Peyer's patch (tissue), 4 donors: ENCODE results near the gene TSPAN8. TPM values are rescaled to one million over a fixed set of nuclear protein-coding genes. Genes with fewer than 3 reads are reported as not detected.

Source experiments
- DNase-seq, 3 donors: peaks; one replicate each; pipeline ENCODE4 v3.0.0-alpha.2; 2017 to 2019
- H3K27ac ChIP-seq, 4 donors: fragments of 200-600 bp; sonication (generic); one replicate each; pipeline ENCODE4 v1.5.1; 2016 to 2019
- H3K27me3 ChIP-seq, 2 donors: fragments of 200-600 bp; sonication (generic); one replicate each; pipeline ENCODE4 v1.5.1; 2019
- H3K36me3 ChIP-seq, 3 donors: fragments of 200-600 bp; sonication (generic); one replicate each; pipeline ENCODE4 v1.5.1; 2016 to 2019
- H3K4me1 ChIP-seq, 4 donors: fragments of 200-600 bp; sonication (generic); one replicate each; pipeline ENCODE4 v1.5.1; 2016 to 2019
- H3K4me3 ChIP-seq, 4 donors: fragments of 200-600 bp; sonication (generic); 1 replicate in 3 of 4; 2 replicates in 1 of 4; pipeline ENCODE4 v1.5.1; 2016 to 2019; ENCODE audit warnings: mild to moderate bottlenecking in 1 of 4
- H3K9me3 ChIP-seq, 4 donors: fragments of 200-600 bp; sonication (generic); one replicate each; pipeline ENCODE4 v1.5.1; 2016 to 2019; ENCODE audit warnings: mild to moderate bottlenecking in 1 of 4
- POLR2A ChIP-seq, 2 donors: fragments of 450-650 bp; IDR thresholded peaks; one replicate each; pipeline ENCODE4 v1.5.1; 2017; ENCODE audit warnings: antibody characterized with exemption in 2 of 2, mild to moderate bottlenecking in 2 of 2, moderate library complexity in 2 of 2
- total RNA-seq, 4 donors: library from RNA; depleted of rRNA; stranded (reverse); fragments of >200 nt; gene quantifications; one replicate each; pipeline ENCODE4 v1.1.0, GENCODE V29; 2016
- TF ChIP-seq, protein P1 (sequence below), 6 experiments: fragments of 450-650 bp in 4 of 6; fragments of 200-600 bp in 2 of 6; sonication (generic) in 1 of 6; IDR thresholded peaks; one replicate each; pipeline ENCODE4 v1.5.1; 2017 to 2019; ENCODE audit warnings: antibody characterized with exemption in 6 of 6, mild to moderate bottlenecking in 3 of 6, moderate library complexity in 1 of 6

Gene TSPAN8
- total RNA-seq, 4 donors from 2014 or later: 71.0 to 963 (median 558) TPM

- no peak for DNase-seq
- H3K9me3 ChIP-seq: no peaks in the 10 kb centered on the region
- no peaks in the 10 kb centered on the region for H3K27me3 ChIP-seq
- no peak overlapping the region for H3K4me3 ChIP-seq
- no peak overlapping the region for H3K27ac ChIP-seq
- H3K36me3 ChIP-seq: no peaks in the 10 kb centered on the region
- peaks cover 0 to 23% (median 0%) of the 10 kb centered on the region in 4 donors for H3K4me1 ChIP-seq
- TF ChIP-seq, protein P1, sequence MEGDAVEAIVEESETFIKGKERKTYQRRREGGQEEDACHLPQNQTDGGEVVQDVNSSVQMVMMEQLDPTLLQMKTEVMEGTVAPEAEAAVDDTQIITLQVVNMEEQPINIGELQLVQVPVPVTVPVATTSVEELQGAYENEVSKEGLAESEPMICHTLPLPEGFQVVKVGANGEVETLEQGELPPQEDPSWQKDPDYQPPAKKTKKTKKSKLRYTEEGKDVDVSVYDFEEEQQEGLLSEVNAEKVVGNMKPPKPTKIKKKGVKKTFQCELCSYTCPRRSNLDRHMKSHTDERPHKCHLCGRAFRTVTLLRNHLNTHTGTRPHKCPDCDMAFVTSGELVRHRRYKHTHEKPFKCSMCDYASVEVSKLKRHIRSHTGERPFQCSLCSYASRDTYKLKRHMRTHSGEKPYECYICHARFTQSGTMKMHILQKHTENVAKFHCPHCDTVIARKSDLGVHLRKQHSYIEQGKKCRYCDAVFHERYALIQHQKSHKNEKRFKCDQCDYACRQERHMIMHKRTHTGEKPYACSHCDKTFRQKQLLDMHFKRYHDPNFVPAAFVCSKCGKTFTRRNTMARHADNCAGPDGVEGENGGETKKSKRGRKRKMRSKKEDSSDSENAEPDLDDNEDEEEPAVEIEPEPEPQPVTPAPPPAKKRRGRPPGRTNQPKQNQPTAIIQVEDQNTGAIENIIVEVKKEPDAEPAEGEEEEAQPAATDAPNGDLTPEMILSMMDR (IDR thresholded peaks at IDR 0.05): no peak
- TF ChIP-seq POLR2A (IDR thresholded peaks at IDR 0.05): no peak
Measured at GRCh38 chr12:71144682-71145081, 13.1 kb downstream of the TSPAN8 start.

DNA sequence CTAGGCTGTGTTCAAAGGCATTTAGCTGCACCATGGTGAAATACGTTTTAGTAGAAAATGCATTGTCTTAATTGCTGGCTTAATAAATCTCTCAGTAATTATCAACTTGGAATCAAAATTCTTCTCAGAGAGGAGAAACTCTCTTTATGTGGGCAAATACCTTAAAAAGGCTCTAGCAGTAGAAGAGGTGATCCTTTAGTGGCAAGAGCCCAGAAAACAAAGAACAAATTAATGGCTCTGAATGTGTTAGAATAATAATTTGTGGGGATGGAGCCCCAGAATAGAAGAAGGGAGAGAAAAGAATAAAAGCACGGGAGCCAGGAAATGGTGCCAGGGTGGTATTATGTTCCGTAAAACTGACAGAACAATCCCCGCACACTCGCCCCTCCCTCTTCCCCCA, 14.8 kb downstream of the TSPAN8 start:
- no peak for DNase-seq
- peaks cover 0 to 23% (median 0%) of the 10 kb centered on the region in 4 donors for H3K4me1 ChIP-seq
- peaks cover 0 to 7% (median 0%) of the 10 kb centered on the region in 3 donors for H3K36me3 ChIP-seq
- no peak for TF ChIP-seq POLR2A (IDR thresholded peaks at IDR 0.05)
- TF ChIP-seq, protein P1 (IDR thresholded peaks at IDR 0.05): no peak
- H3K4me3 ChIP-seq: no peak overlapping the region
- H3K27ac ChIP-seq: no peak overlapping the region
- H3K27me3 ChIP-seq: no peaks in the 10 kb centered on the region
- no peaks in the 10 kb centered on the region for H3K9me3 ChIP-seq

DNA sequence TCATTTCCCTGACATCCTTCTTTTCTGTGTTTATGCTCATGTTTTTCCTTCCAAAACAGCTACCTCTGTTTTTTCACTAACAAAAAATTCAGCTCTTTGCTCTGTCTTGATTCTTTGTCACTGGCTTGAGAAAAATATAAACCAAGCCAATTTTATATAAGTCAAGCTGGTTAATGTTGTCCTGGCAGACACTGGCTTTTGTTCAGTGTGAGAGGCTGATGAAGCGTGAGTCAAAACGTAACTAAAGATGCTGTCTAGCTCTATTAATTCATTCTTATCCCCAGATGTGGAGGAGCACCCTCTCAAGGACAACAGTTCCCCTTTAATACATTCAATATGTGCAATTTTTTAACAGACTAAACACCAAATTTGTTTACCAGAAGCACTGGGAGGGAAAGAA, 15.8 kb downstream of the TSPAN8 start:
- TF ChIP-seq, protein P1 (IDR thresholded peaks at IDR 0.05): no peak
- TF ChIP-seq POLR2A (IDR thresholded peaks at IDR 0.05): no peak
- Histone ChIP-seq H3K36me3 (peaks cover 0 to 14% (median 0%) of the 10 kb centered on the region in 3 donors), H3K9me3 (no peaks in the 10 kb centered on the region), H3K27ac (peak overlapping the region in 3 of 4 donors; percentile 8 to 53 (median 38)), H3K4me1 (peaks cover 0 to 23% (median 0%) of the 10 kb centered on the region in 4 donors), H3K27me3 (no peaks in the 10 kb centered on the region), H3K4me3 (no peak overlapping the region)
- no peak for DNase-seq

- H3K9me3 ChIP-seq: no peaks in the 10 kb centered on the region
- no peak for DNase-seq
- no peak overlapping the region for H3K4me3 ChIP-seq
- H3K27me3 ChIP-seq: no peaks in the 10 kb centered on the region
- no peak for TF ChIP-seq POLR2A (IDR thresholded peaks at IDR 0.05)
- TF ChIP-seq, protein P1 (IDR thresholded peaks at IDR 0.05): no peak
- H3K4me1 ChIP-seq: peaks cover 0 to 23% (median 0%) of the 10 kb centered on the region in 4 donors
- H3K27ac ChIP-seq: peak overlapping the region in 3 of 4 donors; percentile 8 to 53 (median 38)
- peaks cover 0 to 20% (median 0%) of the 10 kb centered on the region in 3 donors for H3K36me3 ChIP-seq
Measured at GRCh38 chr12:71141378-71141926, 16.3 kb downstream of the TSPAN8 start.

DNA sequence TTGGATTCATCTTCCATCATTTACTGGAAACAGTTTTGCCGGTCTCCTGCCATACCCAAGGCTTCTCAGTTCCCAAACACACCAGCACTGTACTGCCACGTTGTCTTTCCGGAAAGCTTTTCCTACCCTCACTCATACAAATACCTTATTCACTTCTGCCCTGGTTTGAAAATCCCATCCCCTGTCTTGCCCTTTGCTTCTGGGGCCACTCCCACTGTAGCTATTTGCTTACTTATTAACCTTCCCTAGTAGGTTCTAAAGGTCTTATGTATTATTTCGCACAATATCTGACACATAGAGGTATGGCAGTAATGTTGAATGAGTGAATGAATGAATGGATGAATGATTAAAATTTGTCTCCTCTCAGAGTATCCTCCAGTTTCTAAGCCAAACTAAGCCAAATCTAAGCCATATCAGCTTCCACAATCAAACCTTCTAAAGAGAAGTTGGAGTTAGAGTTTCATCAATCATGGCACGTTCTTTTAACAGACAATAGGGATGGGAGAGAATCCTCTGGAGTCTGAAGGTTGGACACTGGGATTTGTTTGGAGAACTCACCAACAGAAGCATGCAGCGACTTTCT, 18.6 kb downstream of the TSPAN8 start:
- DNase-seq: peak in 2 of 3 donors; percentile 52 to 54
- TF ChIP-seq POLR2A (IDR thresholded peaks at IDR 0.05): no peak
- TF ChIP-seq, protein P1 (IDR thresholded peaks at IDR 0.05): no peak
- Histone ChIP-seq H3K4me3 (no peak overlapping the region), H3K27me3 (no peaks in the 10 kb centered on the region), H3K4me1 (peaks cover 0 to 23% (median 0%) of the 10 kb centered on the region in 4 donors), H3K36me3 (peaks cover 0 to 23% (median 0%) of the 10 kb centered on the region in 3 donors), H3K9me3 (no peaks in the 10 kb centered on the region), H3K27ac (peak overlapping the region in 3 of 4 donors; percentile 0 to 53 (median 41))
